AG09319 (cell line): ENCODE results near the gene CHD2.

ENCODE experiments used
- DNase-seq: peaks from one replicate; pipeline ENCODE4 v3.0.0-alpha.2; 2010; ENCODE audit warnings: low read depth; ENCODE audit errors: extremely low read depth
- TF ChIP-seq, protein P1 (sequence below): IDR thresholded peaks from 2 replicates; pipeline ENCODE4 v1.5.1; 2011; ENCODE audit warnings: low read depth, mild to moderate bottlenecking, inconsistent platforms, low read length, moderate library complexity

CHD2 gene

DNA sequence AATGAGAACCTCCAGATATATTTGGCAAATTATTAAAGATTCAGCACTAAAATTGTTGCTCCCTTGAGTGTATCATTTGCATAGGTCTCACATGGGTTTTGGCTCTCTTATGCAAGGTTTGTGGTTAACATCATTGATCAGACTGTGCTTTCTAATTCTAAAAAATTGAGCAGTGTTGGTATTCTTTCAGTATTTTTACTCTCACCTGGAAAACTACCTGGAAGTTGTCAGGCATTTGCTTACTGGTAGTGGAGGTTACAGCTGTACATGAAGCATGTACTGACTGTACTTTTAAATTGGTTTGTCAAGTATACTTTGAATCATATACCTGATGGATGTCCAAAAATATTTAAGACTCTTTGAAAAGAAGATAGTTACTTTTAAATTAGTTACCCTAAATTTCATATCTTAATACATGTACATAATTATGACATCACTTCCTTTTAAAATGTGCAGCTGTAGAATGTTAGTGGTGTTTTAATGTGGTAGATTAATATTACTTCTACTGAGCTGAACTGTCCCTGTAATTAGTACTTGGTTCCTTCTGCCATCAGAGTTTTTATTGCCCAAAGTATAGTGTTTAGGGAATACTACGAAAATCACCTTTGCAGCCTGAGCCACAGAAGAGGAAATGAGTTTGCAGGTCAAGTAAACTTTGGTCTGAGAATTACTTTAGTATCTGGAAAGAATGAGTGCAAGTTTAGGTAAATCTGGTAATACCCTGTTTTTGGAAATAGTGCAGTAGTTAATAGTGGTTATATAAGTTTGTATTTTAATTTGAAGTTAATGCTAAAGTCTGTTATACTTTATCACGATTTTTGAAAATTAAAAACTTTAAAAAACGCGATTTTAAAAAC is 2.8 kb downstream of the CHD2 start:
- DNase-seq = no peak
- TF ChIP-seq, protein P1, sequence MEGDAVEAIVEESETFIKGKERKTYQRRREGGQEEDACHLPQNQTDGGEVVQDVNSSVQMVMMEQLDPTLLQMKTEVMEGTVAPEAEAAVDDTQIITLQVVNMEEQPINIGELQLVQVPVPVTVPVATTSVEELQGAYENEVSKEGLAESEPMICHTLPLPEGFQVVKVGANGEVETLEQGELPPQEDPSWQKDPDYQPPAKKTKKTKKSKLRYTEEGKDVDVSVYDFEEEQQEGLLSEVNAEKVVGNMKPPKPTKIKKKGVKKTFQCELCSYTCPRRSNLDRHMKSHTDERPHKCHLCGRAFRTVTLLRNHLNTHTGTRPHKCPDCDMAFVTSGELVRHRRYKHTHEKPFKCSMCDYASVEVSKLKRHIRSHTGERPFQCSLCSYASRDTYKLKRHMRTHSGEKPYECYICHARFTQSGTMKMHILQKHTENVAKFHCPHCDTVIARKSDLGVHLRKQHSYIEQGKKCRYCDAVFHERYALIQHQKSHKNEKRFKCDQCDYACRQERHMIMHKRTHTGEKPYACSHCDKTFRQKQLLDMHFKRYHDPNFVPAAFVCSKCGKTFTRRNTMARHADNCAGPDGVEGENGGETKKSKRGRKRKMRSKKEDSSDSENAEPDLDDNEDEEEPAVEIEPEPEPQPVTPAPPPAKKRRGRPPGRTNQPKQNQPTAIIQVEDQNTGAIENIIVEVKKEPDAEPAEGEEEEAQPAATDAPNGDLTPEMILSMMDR = no peak

DNA sequence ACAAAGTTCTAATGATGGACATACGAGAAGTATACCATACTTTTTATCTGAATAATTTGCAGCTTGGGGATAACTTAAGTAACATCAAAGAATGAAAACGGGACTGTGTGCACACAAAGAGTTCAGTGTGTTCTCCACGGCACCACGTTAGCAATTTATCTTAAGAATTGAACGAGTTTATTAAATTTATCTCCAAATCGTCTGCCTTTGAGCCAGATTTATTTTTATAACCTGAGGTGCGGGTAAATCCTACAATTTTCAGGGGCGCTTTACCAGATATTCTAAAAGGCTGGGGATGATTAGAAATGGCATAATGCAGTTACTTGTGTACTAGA is 3.5 kb downstream of the CHD2 start:
- TF ChIP-seq, protein P1 = no peak
- no peak for DNase-seq

DNA sequence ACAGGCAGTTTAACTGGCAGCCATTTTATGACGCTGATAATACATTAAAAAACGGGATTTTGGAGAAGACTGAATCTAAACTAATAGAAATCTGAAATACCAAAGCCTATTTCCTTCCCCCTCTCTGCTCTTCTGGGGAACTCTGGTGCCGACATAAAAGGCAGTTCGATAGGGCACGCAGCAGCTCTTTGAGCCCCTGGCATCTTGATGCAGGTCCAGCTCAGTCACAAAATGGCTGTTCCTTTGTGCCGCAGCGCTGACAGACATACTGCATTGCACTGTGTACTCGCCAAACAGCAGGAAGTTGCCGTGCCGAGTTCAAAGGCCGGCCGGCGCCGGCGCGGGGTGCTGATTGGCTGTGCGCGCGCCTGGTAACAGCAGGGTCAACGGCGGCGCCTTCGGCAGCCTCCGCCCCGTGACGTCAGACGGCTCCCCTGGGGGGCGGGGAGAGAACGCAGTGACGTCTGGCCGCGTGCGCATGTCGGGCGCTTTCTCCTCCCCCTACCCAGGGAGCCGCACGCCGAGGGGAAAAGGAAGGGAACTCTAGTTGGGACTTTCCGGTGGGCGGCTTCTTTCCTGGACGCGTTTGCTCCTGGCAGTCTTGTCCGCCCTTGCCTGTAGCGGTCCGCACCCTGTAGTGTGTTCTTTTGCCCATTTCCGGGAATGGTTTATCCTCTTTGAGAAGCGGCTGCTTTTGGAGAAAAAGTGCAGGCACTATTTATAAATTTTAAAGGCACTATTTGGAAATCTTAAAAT is 4.0 kb downstream of the CHD2 start:
- TF ChIP-seq, protein P1 = no peak
- DNase-seq = peak; percentile 98

DNA sequence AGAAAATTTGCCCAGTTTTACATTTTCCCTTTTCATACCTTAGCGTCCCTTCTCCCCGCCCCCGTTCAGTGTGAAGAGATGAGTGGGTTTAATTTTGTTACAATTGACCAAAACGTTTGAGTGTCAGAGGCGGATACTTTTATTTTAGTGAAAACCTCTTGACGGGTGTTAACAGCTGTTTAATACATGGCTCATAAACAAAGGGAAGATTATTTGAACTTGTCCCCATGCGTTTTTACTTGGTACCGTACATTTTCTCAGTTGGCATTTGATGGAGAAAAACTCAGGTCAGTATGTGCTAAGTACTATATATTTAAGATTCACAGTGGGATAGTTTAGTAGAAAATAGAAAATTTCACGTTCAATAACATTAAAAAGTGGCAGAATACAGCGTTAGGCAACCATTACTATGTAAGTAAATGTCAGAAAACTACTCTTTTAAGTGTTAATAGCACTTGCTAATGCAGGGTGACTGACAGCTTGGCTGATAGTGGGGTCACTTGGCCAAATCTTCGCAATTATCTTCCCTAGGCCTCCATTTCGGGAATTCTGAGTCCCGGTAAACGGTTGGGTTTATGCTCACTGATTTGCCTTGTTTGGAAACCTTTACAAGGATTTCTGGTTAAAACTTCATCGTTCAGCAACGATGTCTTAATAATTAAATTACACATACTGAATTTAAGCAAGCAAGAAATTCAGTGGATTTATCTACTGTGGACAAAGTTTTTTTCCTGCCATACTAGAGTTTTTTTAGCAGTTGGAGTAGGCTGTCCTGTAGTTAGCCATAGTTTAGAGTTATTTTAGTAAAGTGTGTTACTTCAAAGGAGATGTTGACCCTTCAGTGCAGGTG is 4.8 kb downstream of the CHD2 start:
- TF ChIP-seq, protein P1 = no peak
- no peak for DNase-seq

DNA sequence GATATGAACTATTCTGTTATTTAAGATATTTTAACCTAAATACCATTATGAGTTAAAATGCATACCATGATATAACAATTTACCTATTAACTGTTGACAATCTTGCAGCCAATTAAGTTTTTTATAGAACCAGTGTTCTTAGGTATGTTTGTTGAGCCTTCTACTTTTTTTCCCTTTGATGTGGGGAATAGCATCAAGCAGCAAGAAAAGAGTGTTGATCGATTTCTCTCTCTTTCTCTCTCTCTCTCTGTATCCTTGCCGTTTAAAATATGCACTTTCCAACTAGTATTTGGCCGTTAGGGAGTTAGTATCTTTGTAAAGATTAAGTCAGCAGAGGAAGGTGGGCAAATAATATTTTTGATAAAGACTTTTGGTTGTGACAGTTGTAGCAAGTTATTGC is 5.9 kb downstream of the CHD2 start:
- TF ChIP-seq, protein P1 = no peak
- no peak for DNase-seq

DNA sequence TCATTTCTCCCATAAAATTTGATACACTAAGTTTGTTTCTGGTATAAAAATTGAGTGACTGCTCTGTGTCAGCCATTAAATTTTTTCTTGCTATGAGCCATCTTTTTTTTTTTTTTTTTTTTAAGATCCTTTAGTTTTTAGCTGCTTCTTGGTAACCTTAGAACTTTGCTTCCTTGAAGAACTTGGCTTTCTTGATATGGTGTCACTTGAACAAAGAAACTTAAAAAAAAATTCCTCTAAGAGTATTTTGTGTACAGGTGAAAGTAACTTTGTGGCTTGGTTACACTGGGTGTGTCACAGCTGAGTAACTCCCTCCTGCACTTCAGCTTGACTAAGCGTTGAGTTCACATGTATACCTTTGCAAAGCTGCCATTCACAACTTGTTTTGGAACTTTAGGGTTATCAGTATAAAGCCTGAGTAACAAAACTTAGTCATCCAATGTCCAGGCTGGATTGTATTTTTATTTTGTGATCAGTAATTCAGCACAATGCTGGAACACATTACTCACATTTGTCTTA is 6.5 kb downstream of the CHD2 start:
- no peak for DNase-seq
- TF ChIP-seq, protein P1 = no peak

DNA sequence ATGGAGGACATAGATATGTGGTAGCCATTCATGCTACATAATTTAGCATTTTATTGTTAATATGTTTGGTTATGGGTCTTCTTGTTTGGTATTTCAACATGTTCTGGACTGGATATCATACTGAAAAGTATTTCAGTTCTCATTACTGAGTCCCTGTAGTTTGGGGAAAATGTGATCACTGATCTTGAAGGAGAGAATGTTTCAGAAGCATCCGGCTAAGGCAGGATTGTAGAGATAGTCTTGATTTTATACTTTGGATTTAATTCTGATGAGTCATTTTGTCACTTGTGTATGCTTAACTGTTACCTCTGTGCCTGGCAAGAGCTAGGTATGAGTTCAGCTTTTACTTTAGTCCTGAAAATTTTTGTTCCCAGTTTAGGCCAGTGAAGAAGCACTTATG is 7.1 kb downstream of the CHD2 start:
- TF ChIP-seq, protein P1 = no peak
- DNase-seq = no peak
